ENCODE results near the gene TMPRSS6. TPM values are rescaled to one million over a fixed set of nuclear protein-coding genes. Genes with fewer than 3 reads are reported as not detected.

The TMPRSS6 gene
- total and polyA plus RNA-seq, 8 donors, result 0.45 to 1.5 (median 0.64) TPM; not detected in 1

DNA sequence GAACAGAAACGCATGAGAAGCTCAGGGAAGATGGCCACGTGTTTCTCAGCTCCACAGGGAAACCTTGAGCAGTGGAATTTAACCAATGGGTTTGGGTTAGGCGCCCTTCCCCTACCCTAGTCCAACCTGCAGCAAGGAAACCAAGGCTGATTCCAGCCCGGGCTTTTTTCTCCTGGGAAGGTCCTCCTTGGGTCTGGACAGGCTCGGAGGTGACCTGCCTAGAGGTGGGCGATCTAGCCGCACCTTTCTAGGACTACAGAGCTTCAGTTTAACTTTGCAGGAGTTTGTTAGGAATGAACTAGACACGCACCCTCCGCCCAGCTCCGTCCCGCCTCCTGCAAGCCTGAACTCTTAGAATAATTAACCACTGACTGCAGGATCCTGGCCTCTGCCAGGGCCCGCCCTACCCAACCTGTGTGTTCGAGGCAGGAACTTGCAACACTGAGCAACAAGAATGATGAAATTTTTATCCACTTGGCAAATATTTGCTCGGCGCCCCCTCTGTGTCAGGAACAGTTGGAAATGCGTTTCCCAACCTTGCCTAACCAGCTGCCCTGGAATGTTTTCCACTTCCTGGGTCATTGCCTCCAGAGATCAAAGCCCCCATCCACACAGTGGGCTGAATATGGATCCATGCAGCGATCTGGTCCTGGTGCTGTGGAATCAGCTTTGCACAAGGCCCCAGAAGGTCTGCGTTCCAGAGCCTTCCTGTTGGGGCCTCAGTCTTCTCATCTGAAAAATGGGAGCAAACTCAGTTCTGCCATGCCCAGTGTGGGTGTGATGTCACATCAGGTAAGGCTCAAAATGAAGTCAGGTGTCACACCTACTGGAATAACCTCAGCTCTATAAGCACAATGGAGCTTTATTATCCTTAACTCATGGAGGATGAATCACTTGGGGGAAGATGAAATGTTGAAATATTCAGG is 76.7 kb downstream of the TMPRSS6 start:
- ATAC-seq, result peak; percentile 92
- Histone ChIP-seq H3K4me1 (peaks cover 4 to 17% of the 10 kb centered on the region in 2 donors), H3K36me3 (peaks cover 0 to 25% of the 10 kb centered on the region in 2 donors), H3K27me3 (no peaks in the 10 kb centered on the region), H3K4me3 (no peak overlapping the region), H3K27ac (peak overlapping the region; percentile 61 to 70), H3K9me3 (no peaks in the 10 kb centered on the region)
- intact Hi-C loops (cut with DNase I), result no loop called here
- TF ChIP-seq, protein P1, sequence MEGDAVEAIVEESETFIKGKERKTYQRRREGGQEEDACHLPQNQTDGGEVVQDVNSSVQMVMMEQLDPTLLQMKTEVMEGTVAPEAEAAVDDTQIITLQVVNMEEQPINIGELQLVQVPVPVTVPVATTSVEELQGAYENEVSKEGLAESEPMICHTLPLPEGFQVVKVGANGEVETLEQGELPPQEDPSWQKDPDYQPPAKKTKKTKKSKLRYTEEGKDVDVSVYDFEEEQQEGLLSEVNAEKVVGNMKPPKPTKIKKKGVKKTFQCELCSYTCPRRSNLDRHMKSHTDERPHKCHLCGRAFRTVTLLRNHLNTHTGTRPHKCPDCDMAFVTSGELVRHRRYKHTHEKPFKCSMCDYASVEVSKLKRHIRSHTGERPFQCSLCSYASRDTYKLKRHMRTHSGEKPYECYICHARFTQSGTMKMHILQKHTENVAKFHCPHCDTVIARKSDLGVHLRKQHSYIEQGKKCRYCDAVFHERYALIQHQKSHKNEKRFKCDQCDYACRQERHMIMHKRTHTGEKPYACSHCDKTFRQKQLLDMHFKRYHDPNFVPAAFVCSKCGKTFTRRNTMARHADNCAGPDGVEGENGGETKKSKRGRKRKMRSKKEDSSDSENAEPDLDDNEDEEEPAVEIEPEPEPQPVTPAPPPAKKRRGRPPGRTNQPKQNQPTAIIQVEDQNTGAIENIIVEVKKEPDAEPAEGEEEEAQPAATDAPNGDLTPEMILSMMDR (IDR thresholded peaks at IDR 0.05), result no peak
- peak in 3 of 4 donors; percentile 77 to 87 (median 86) for DNase-seq

DNA sequence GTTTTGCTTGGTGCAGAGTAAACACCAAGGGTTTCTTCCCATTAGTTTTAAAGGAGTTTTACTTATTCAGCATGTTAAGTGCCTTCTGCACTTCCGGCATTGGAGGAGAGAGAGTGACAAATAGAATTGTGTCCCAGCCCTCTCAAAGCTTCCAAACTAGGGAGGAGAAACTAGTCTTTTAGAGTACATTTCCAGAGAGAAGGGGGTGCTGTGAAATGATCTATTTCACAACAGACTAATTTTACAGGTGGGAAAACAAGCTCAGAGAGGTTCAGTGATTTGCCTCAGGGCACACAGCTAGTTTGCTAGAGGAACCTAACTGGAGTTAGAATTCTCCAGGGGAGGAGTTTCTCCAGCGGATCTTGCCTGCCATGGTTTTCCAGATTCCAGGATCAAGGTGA is 77.4 kb downstream of the TMPRSS6 start:
- Histone ChIP-seq H3K27me3 (no peaks in the 10 kb centered on the region), H3K4me1 (peaks cover 4 to 17% of the 10 kb centered on the region in 2 donors), H3K4me3 (no peak overlapping the region), H3K36me3 (peaks cover 0 to 32% of the 10 kb centered on the region in 2 donors), H3K9me3 (no peaks in the 10 kb centered on the region), H3K27ac (peak overlapping the region; percentile 61 to 70)
- TF ChIP-seq, protein P1 (IDR thresholded peaks at IDR 0.05), result no peak
- no peak for DNase-seq
- intact Hi-C loops (cut with DNase I), result no loop called here
- peak; percentile 52 for ATAC-seq

DNA sequence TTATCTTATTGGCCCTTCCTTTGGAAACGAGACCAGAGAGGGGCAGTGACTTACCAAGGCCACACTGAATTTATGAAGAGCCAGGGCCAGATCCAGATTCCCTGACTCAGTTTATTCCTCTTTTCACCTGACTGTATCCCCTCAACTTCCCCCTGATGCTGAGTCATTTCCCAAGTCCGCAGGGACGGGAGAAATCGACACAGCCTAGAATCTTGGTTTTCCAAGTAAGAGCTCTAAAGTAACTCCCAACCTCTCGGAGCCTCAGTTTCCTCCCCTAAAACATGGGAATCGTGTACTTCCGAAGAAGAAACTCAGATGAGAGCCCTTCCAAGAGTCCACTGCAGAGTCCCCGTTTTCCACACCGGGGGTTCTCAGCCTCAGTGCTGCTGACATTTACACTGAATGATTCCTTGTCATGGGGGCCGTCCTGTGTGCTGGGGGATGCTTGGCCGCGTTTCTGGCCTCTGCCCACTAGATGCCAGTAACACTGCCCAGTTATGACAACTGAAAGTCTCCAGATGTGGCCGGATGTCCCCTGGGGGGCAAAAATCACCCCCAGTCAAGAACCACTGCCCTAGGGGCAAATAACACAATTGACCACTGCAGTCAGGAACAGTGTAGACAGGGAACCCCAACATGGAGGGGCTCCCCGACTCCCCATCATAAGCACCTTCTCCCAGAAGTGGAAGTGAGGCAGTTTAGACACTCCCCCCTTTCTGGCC is 78.8 kb downstream of the TMPRSS6 start:
- intact Hi-C loops (cut with DNase I), result no loop called here
- Histone ChIP-seq H3K27me3 (no peaks in the 10 kb centered on the region), H3K4me3 (no peak overlapping the region), H3K4me1 (peaks cover 4 to 17% of the 10 kb centered on the region in 2 donors), H3K36me3 (peaks cover 0 to 46% of the 10 kb centered on the region in 2 donors), H3K9me3 (no peaks in the 10 kb centered on the region), H3K27ac (no peak overlapping the region)
- no peak for ATAC-seq
- DNase-seq, result no peak
- TF ChIP-seq, protein P1 (IDR thresholded peaks at IDR 0.05), result no peak

DNA sequence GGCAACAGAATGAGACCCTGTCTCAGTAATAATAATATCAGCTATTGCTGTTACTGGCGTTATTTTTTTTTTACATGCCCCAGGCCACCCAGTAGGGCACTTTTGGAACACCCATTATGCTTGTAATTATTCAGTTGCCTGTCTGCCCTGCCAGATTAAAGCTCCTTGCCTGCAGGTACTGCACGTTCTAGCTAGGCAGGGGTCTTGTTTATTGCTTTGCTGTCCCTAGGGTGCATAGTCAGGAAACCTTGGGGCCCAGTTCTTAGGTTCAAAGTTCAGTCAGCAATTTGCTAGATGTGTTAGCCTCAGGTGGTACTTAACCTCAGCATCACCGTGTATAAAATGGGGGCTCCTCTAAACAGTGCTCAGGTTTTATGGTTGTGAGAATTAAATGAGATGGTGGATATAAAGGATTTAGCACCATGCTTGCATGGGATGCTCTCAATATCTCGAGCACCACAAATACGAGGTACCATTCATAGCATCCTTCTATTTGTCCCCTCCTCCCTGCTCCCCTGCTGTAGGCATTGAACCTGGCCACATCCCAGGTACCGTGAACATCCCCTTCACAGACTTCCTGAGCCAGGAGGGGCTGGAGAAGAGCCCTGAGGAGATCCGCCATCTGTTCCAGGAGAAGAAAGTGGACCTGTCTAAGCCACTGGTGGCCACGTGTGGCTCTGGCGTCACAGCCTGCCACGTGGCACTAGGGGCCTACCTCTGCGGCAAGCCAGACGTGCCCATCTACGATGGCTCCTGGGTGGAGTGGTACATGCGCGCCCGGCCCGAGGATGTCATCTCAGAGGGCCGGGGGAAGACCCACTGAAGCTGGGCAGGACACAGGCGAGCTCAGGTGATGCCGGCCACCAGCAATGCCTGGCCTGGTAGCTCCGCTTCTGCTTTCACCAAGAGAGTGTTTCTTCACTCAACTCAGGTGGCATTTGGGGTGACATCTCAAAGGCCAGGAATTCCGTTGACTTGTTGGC is 80.5 kb downstream of the TMPRSS6 start:
- Histone ChIP-seq H3K27me3 (no peaks in the 10 kb centered on the region), H3K4me3 (no peak overlapping the region), H3K36me3 (peaks cover 0 to 63% of the 10 kb centered on the region in 2 donors), H3K9me3 (no peaks in the 10 kb centered on the region), H3K4me1 (peaks cover 4 to 21% of the 10 kb centered on the region in 2 donors), H3K27ac (no peak overlapping the region)
- ATAC-seq (no peak), DNase-seq (no peak)
- intact Hi-C loops (cut with DNase I), result no loop called here
- TF ChIP-seq, protein P1 (IDR thresholded peaks at IDR 0.05), result no peak
